RPMI7951 (cell line): ENCODE results near the gene ARHGEF11. TPM values are rescaled to one million over a fixed set of nuclear protein-coding genes. Genes with fewer than 3 reads are reported as not detected.
"Not testable (repeated sequence)": the region's sequence is repeated elsewhere in the genome, so short reads cannot be mapped to it uniquely, and the experiment has no call there.

ENCODE experiments used
- DNase-seq: peaks from one replicate; pipeline ENCODE4 v3.0.0-alpha.2; 2012; ENCODE audit warnings: low read depth
- total RNA-seq: library from RNA; depleted of rRNA; stranded (reverse); fragments of >200 nt; shearing (Covaris generic); gene quantifications from 2 replicates; pipeline ENCODE4 v1.2.3, GENCODE V29; 2014

Gene ARHGEF11
- total RNA-seq, 1 experiment from 2014 or later = 11.4 TPM

GRCh38 chr1:157055729-157056128 is 10.2 kb upstream of the ARHGEF11 start:
- not testable (repeated sequence) for DNase-seq

- DNase-seq = no peak
Measured at GRCh38 chr1:157050836-157051235, 5.3 kb upstream of the ARHGEF11 start.

GRCh38 chr1:157047062-157047410 is 1.5 kb upstream of the ARHGEF11 start:
- DNase-seq = no peak

- DNase-seq = no peak
Measured at GRCh38 chr1:157044326-157044725, 1.2 kb downstream of the ARHGEF11 start.

- no peak for DNase-seq
Measured at GRCh38 chr1:157043685-157044084, 1.9 kb downstream of the ARHGEF11 start.

GRCh38 chr1:157042846-157043245 is 2.7 kb downstream of the ARHGEF11 start:
- DNase-seq = no peak

GRCh38 chr1:157040802-157041201 is 4.7 kb downstream of the ARHGEF11 start:
- DNase-seq = peak; percentile 30

GRCh38 chr1:157035121-157035520 is 10.4 kb downstream of the ARHGEF11 start:
- DNase-seq = peak; percentile 24

GRCh38 chr1:157034137-157034800 is 11.3 kb downstream of the ARHGEF11 start:
- peak; percentile 70 for DNase-seq

GRCh38 chr1:157033357-157033876 is 12.1 kb downstream of the ARHGEF11 start:
- no peak for DNase-seq

- DNase-seq = no peak
Measured at GRCh38 chr1:157032303-157032702, 13.2 kb downstream of the ARHGEF11 start.

GRCh38 chr1:157030728-157031127 is 14.8 kb downstream of the ARHGEF11 start:
- no peak for DNase-seq

GRCh38 chr1:157028674-157029073 is 16.9 kb downstream of the ARHGEF11 start:
- DNase-seq = no peak

- no peak for DNase-seq
Measured at GRCh38 chr1:157025856-157026255, 19.7 kb downstream of the ARHGEF11 start.

- DNase-seq = no peak
Measured at GRCh38 chr1:157025385-157025784, 20.2 kb downstream of the ARHGEF11 start.

GRCh38 chr1:157021688-157022087 is 23.9 kb downstream of the ARHGEF11 start:
- no peak for DNase-seq

GRCh38 chr1:157019457-157019856 is 26.1 kb downstream of the ARHGEF11 start:
- DNase-seq = no peak

- DNase-seq = no peak
Measured at GRCh38 chr1:157011845-157012244, 33.7 kb downstream of the ARHGEF11 start.

GRCh38 chr1:157008502-157008901 is 37.0 kb downstream of the ARHGEF11 start:
- no peak for DNase-seq

- no peak for DNase-seq
Measured at GRCh38 chr1:157007306-157007705, 38.2 kb downstream of the ARHGEF11 start.

- DNase-seq = no peak
Measured at GRCh38 chr1:157006676-157007075, 38.9 kb downstream of the ARHGEF11 start.

- DNase-seq = no peak
Measured at GRCh38 chr1:157005965-157006364, 39.6 kb downstream of the ARHGEF11 start.

GRCh38 chr1:157004806-157005205 is 40.7 kb downstream of the ARHGEF11 start:
- DNase-seq = no peak

GRCh38 chr1:157004327-157004726 is 41.2 kb downstream of the ARHGEF11 start:
- no peak for DNase-seq
